ENCODE data around the gene TAF3.

GRCh38 chr10:7836571-7836970 is 18.3 kb downstream of the TAF3 start:
- no peak for TF ChIP-seq CTCF (IDR thresholded peaks at IDR 0.05)
- no peak for TF ChIP-seq POLR2A (IDR thresholded peaks at IDR 0.05)

Measured in uterus (tissue), 2 donors.